DLD1 (cell line): ENCODE data around the gene GNPDA1.

Experiments used
- in situ Hi-C: cut with HindIII; loops from 2 replicates; pipeline ENCODE4 v1.10.0; 2017; ENCODE audit warnings: low sequenced_read_pairs

Gene GNPDA1

GRCh38 chr5:141958546-141959172 lies 54.2 kb downstream of the GNPDA1 start:
- in situ Hi-C loops = no loop called here

GRCh38 chr5:141958113-141958512 lies 54.7 kb downstream of the GNPDA1 start, which contains the start of gene PCDH12:
TSS of gene PCDH12 (minus strand) at chr5:141958202. CDS start at chr5:141957851, 351 bp downstream.
- in situ Hi-C loops = no loop called here

GRCh38 chr5:141957367-141957996 lies 55.3 kb downstream of the GNPDA1 start:
- in situ Hi-C loops = no loop called here

- in situ Hi-C loops = no loop called here
These were observed 58.6 kb downstream of the GNPDA1 start for GRCh38 chr5:141954194-141954593.

GRCh38 chr5:141952020-141952419 lies 60.8 kb downstream of the GNPDA1 start:
- in situ Hi-C loops = no loop called here

- in situ Hi-C loops = no loop called here
These were observed 61.5 kb downstream of the GNPDA1 start for GRCh38 chr5:141951332-141951781.
